ENCODE measurements around the gene HIVEP3. TPM values are rescaled to one million over a fixed set of nuclear protein-coding genes. Genes with fewer than 3 reads are reported as not detected.

HIVEP3 gene
- total RNA-seq, 2 donors from 2014 or later = 0.13 to 0.99 TPM

DNA sequence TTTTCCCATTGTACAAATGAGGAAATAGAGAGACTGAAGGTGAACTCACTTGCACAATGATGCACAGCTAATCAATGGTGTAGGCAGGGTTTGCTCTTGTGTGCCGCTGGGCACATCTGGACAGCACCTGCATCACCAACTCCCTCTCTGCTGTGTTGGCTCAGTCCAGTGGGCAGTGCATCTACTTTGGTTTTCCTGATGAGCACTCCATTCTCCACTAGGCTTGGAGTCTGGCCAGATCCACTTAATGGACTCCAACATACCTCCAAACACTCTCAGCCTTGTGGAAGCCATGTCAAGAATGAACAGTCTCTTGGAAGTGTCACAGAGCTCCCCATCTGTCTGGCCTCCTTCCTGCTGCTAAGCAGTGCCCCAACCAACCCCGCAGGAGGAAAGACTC lies 152.2 kb downstream of the HIVEP3 start:
- Histone ChIP-seq H3K9me3 (ENCODE audit: control insufficient read depth, low read length) (peaks cover 3% of the 10 kb centered on the region), H3K36me3 (ENCODE audit: control insufficient read depth, insufficient read depth, low read length) (no peaks in the 10 kb centered on the region), H3K4me3 (ENCODE audit: low read length) (no peak overlapping the region), H3K4me1 (ENCODE audit: control insufficient read depth, insufficient read depth, low read length) (no peaks in the 10 kb centered on the region), H3K9ac (ENCODE audit: extremely low read depth, low read length, poor library complexity, severe bottlenecking) (no peak overlapping the region), H3K27me3 (ENCODE audit: control insufficient read depth, insufficient read depth, low read length, poor library complexity, severe bottlenecking) (no peaks in the 10 kb centered on the region), H3K27ac (ENCODE audit: low read depth, low read length) (no peak overlapping the region)
- Mint-ChIP-seq H3K27ac (no peak overlapping the region), H3K27me3 (ENCODE audit: insufficient read depth) (no peaks in the 10 kb centered on the region), H3K4me3 (no peak overlapping the region), H3K4me1 (no peaks in the 10 kb centered on the region), H3K36me3 (ENCODE audit: low read depth) (no peaks in the 10 kb centered on the region), H3K9me3 (peaks cover 3% of the 10 kb centered on the region)
- TF ChIP-seq CTCF (conservative IDR thresholded peaks at IDR 0.05) = no peak
- WGBS, 2 experiments (ENCODE audit: insufficient coverage in 1 of 2, insufficient read length in 1 of 2) = 92 to 100% methylated on average over 2 of the region's 2 CpGs
- no peak for DNase-seq

DNA sequence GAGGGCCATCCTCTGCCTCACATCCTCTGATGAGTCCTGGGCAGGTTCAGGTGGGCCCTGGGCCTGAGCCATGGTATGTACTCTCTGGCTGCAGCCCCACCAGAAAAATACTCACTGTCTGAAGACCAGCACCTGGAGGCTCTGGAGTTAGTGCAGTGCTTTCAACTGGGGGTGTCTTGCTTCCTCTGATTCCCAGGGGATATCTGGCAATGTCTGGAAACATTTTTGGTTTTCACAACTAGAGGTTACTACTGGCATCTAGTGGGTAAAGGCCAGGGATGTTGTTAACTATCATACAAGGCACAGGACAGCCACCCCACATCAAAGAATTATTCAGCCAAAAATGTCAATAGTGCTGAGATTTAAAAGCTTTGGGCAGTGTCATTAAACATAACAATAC lies 152.7 kb downstream of the HIVEP3 start:
- Histone ChIP-seq H3K27me3 (ENCODE audit: control insufficient read depth, insufficient read depth, low read length, poor library complexity, severe bottlenecking) (no peaks in the 10 kb centered on the region), H3K9ac (ENCODE audit: extremely low read depth, low read length, poor library complexity, severe bottlenecking) (no peak overlapping the region), H3K36me3 (ENCODE audit: control insufficient read depth, insufficient read depth, low read length) (no peaks in the 10 kb centered on the region), H3K4me3 (ENCODE audit: low read length) (no peak overlapping the region), H3K4me1 (ENCODE audit: control insufficient read depth, insufficient read depth, low read length) (no peaks in the 10 kb centered on the region), H3K27ac (ENCODE audit: low read depth, low read length) (no peak overlapping the region), H3K9me3 (ENCODE audit: control insufficient read depth, low read length) (peaks cover 8% of the 10 kb centered on the region)
- no peak for TF ChIP-seq CTCF (conservative IDR thresholded peaks at IDR 0.05)
- Mint-ChIP-seq H3K9me3 (peaks cover 3% of the 10 kb centered on the region), H3K36me3 (ENCODE audit: low read depth) (no peaks in the 10 kb centered on the region), H3K4me1 (no peaks in the 10 kb centered on the region), H3K4me3 (no peak overlapping the region), H3K27me3 (ENCODE audit: insufficient read depth) (no peaks in the 10 kb centered on the region), H3K27ac (no peak overlapping the region)
- DNase-seq = no peak

DNA sequence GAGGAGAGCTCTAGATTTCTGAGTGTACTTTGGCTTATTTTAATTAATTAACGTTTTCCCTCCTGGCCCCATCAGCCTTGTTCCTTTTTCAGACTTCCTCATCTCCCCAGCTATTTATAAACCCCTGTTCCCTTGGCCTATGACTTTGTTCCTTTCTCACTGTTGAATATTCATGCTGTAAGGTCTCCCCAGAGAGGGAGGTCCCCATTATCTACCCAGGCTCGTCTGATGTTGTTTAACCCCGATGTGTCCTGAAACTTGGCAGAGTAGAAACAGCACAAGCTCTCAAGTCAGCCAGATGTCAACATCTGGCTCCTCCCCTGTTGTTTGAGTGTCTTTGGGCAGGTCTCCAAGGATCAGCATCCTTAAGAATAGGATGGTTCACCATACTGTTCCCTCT lies 153.6 kb downstream of the HIVEP3 start:
- Histone ChIP-seq H3K27ac (ENCODE audit: low read depth, low read length) (no peak overlapping the region), H3K36me3 (ENCODE audit: control insufficient read depth, insufficient read depth, low read length) (no peaks in the 10 kb centered on the region), H3K9me3 (ENCODE audit: control insufficient read depth, low read length) (peaks cover 10% of the 10 kb centered on the region), H3K4me3 (ENCODE audit: low read length) (no peak overlapping the region), H3K4me1 (ENCODE audit: control insufficient read depth, insufficient read depth, low read length) (no peaks in the 10 kb centered on the region), H3K9ac (ENCODE audit: extremely low read depth, low read length, poor library complexity, severe bottlenecking) (no peak overlapping the region), H3K27me3 (ENCODE audit: control insufficient read depth, insufficient read depth, low read length, poor library complexity, severe bottlenecking) (no peaks in the 10 kb centered on the region)
- Mint-ChIP-seq H3K4me3 (no peak overlapping the region), H3K4me1 (no peaks in the 10 kb centered on the region), H3K27me3 (ENCODE audit: insufficient read depth) (no peaks in the 10 kb centered on the region), H3K27ac (no peak overlapping the region), H3K9me3 (peaks cover 3% of the 10 kb centered on the region), H3K36me3 (ENCODE audit: low read depth) (no peaks in the 10 kb centered on the region)
- DNase-seq = no peak
- WGBS, 2 experiments (ENCODE audit: insufficient coverage in 1 of 2, insufficient read length in 1 of 2) = 77 to 83% methylated on average over 2 to 3 of the region's 3 CpGs
- no peak for TF ChIP-seq CTCF (conservative IDR thresholded peaks at IDR 0.05)
